NB4 (cell line): ENCODE measurements around the gene KRTDAP.

Experiments used
- MYC ChIP-seq: IDR thresholded peaks from 2 replicates; pipeline ENCODE4 v1.6.1; 2011; ENCODE audit warnings: low read depth, low read length
- POLR2A ChIP-seq: IDR thresholded peaks from 2 replicates; pipeline ENCODE4 v1.6.1; 2011; ENCODE audit warnings: mild to moderate bottlenecking; ENCODE audit not compliant: insufficient read length; ENCODE audit errors: extremely low read depth
- TF ChIP-seq, protein P1 (sequence below): IDR thresholded peaks from one replicate; pipeline ENCODE4 v1.5.1; 2012; ENCODE audit warnings: low read depth, low read length
- TF ChIP-seq, protein P2 (sequence below): IDR thresholded peaks from 2 replicates; pipeline ENCODE4 v1.6.1; 2011; ENCODE audit warnings: low read depth, low read length

DNA sequence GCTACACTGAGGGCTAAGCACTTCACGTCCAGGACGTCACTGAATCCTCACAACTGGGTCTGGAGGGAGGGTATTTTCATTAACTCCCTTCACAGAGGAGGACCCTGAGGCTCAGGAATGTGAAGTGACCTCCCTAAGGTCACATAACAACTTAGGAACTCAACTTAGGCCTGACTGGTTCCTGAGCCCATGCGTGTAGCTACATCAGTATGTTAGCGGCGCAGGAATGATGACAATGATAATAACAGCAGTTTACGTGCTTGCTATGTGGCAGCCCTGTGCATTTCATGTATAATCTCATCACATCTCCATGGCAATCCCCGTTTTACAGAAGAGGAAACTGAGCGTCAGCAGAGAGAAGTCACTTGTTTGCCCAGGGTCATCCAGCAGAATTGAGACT lies 18.3 kb downstream of the KRTDAP start:
- TF ChIP-seq, protein P1, sequence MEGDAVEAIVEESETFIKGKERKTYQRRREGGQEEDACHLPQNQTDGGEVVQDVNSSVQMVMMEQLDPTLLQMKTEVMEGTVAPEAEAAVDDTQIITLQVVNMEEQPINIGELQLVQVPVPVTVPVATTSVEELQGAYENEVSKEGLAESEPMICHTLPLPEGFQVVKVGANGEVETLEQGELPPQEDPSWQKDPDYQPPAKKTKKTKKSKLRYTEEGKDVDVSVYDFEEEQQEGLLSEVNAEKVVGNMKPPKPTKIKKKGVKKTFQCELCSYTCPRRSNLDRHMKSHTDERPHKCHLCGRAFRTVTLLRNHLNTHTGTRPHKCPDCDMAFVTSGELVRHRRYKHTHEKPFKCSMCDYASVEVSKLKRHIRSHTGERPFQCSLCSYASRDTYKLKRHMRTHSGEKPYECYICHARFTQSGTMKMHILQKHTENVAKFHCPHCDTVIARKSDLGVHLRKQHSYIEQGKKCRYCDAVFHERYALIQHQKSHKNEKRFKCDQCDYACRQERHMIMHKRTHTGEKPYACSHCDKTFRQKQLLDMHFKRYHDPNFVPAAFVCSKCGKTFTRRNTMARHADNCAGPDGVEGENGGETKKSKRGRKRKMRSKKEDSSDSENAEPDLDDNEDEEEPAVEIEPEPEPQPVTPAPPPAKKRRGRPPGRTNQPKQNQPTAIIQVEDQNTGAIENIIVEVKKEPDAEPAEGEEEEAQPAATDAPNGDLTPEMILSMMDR: no peak
- TF ChIP-seq, protein P2, sequence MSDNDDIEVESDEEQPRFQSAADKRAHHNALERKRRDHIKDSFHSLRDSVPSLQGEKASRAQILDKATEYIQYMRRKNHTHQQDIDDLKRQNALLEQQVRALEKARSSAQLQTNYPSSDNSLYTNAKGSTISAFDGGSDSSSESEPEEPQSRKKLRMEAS: no peak
- no peak for TF ChIP-seq POLR2A
- TF ChIP-seq MYC: no peak
